GM18508 (cell line): ENCODE results near the gene CFAP210.
"Not testable (repeated sequence)": the region's sequence is repeated elsewhere in the genome, so short reads cannot be mapped to it uniquely, and the experiment has no call there.

Experiments
- ATAC-seq: cut with Tn5 transposase; IDR thresholded peaks from one replicate; pipeline ENCODE4 v1.9.1; 2021; ENCODE audit warnings: moderate number of reproducible peaks; ENCODE audit not compliant: insufficient read depth, unreplicated experiment

Gene CFAP210

DNA sequence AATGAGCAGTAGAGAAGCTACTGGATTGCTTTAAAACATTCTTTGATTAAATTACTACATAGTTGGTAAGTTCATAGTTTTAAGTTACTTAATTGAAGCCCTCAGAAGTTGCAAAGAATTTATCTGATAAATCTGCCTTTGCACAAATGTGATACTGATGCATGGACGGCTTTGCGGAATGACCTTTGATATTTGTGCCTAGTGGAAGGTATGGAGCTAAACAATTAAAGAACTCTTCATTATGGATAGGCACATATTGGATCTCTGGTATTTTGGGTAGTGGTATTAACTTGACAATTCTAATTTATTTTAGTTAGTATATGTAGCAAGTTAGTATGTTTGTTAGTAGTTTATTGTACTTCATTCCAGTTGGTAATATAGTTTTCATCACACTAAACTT, 54.1 kb downstream of the CFAP210 start:
- ATAC-seq, result no peak

DNA sequence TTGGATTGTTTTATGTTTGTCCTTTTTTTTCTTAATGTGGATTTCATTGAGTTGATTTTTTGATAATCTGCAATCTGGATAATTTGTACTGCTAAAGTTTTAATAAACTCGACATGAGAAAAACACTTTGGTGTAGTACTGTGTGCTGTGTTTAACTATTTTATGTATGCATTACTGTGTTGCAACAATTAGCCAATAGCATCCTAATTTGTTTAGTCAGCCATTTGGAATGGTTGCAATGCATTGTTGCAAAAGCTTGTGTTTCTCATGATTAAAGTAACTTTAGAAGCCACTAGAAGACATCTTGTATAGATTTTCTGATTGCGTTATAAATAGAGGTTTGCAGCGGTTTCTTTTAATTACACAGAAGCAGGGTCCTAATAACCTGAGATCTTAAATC, 56.6 kb downstream of the CFAP210 start:
- ATAC-seq, result no peak

DNA sequence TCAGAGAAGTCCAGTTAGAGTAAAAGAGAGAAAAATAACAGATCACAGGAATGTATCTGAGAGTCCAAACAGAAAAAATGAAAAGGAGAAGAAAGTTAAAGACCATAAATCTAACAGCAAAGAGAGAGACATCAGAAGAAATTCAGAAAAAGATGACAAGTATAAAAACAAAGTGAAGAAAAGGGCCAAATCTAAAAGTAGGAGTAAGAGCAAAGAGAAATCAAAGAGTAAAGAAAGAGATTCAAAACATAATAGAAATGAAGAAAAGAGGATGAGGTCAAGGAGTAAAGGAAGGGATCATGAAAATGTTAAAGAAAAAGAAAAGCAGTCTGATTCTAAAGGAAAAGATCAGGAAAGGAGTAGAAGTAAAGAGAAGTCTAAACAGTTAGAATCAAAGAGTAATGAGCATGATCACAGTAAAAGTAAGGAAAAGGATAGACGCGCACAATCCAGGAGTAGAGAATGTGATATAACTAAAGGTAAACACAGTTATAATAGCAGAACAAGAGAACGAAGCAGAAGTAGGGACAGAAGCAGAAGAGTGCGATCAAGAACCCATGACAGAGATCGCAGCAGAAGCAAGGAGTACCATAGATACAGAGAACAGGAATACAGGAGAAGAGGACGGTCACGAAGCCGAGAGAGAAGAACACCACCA, 57.6 kb downstream of the CFAP210 start:
- no peak for ATAC-seq

DNA sequence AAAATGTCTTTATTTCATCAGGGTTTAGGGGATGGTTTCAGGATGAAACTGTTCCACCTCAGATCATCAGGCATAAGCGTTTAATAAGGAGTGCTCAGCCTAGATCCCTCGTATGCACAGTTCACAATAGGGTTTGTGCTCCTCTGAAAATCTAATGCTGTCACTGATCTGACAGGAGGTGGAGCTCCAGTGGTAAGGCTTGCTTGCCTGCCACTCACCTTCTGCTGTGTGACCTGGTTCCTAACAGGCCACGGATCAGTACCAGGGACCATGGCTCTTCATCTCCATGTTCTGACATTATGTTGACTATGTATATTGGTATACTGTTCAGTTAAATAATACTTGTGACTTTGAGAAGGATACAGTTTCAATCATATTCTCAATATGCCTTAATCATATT, 68.4 kb downstream of the CFAP210 start:
- ATAC-seq, result no peak

DNA sequence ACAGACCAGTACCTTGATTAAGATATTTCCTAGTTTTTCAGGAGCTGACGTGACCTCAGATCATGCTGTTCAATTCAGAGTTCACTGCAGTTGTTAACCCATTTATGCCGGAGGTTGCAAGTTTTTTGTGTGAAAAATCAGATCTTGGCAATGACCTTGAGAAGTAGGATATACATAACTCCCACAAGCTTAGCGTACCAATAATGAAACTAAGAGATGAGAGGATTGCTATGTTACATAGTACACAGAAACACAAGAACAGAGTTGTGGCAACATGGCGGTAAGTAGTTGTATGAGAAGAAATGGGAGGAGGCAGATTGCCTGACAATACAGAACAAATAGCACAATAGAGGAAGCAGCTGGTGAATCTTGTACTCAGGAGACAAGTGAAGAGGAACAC, 71.0 kb downstream of the CFAP210 start:
- ATAC-seq, result no peak

DNA sequence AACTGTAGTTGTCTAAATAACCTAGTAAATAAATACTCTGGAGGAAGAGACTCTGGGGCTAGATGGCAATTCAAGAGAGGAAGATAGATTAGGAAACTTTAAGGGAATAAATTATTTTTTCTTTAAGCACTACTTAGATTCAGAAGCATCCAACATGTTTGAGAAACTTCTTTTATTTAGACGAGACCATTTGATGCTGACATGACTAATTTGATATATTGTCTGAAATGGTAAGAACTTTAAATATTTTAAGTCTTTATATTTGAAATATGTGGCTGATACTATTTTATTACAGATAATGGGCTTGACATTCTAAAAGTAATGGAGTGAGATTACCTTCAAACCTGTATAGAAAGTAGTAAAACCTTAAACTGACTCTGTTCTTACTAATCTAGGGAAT, 73.7 kb downstream of the CFAP210 start:
- ATAC-seq, result no peak

DNA sequence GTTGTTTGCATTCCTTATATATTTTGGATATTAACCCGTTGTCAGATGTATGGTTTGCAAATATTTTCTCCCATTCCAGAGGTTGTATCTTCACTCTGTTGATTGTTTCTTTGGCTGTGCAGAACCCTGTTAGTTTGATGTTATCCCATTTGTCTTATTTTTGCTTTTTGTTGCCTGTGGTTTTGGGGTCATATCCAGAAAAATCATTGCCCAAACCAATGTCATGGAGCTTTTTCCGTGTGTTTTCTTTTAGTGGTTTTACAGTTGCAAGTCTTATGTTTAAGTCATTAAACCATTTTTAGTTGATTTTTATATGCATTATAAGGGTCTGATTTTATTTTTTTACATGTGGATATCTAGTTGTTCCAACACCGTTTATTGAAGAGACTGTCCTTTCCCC, 74.3 kb downstream of the CFAP210 start:
- no peak for ATAC-seq

DNA sequence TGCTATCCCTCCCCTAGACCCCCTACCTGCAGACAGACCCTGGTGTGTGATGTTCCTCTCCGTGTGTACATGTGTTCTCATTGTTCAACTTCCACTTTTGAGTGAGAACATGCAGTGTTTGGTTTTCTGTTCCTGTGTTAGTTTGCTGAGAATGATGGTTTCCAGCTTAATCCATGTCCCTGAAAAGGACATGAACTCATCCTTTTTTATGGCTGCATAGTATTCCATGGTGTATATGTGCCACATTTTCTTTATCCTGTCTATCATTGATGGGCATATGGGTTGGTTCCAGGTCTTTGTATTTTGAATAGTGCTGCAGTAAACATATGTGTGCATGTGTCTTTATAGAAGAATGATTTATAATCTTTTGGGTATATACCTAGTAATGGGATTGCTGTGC, 78.2 kb downstream of the CFAP210 start:
- ATAC-seq, result not testable (repeated sequence)

DNA sequence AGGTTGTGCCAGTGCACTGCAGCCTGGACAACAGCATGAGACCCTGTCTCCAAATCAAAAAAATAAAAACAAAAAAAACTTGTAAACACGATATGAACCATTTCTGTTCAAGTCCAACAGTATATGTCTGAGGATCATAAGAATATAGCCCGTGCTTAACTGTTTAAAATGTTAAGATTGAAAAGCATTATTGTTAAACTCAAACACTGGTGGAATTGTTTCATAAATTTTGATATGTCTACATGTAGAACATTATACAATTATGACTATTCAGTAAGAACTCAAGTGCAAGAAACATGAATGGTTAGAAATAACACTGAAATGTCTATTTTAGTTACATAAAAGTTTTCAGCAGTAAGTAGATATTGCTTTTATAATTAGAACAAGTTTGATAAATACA, 80.3 kb downstream of the CFAP210 start:
- ATAC-seq, result no peak

DNA sequence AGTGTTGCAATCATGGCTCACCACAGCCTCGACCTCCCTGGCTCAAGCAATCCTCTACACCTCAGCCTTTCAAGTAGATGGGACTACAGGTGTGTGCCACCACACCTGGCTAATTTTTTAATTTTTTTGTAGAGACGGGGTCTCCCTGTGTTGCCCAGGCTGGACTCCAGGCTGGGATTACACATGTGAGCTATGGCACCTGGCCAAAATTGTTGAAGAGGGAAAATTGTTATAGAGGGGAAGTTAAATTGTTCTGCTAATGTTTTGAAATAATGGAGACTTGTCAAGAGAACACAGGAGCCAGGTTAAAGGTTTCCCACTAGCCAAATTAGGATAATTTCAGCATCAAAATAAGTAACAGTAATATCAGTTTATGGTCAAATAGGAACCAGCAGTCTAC, 84.9 kb downstream of the CFAP210 start:
- no peak for ATAC-seq

DNA sequence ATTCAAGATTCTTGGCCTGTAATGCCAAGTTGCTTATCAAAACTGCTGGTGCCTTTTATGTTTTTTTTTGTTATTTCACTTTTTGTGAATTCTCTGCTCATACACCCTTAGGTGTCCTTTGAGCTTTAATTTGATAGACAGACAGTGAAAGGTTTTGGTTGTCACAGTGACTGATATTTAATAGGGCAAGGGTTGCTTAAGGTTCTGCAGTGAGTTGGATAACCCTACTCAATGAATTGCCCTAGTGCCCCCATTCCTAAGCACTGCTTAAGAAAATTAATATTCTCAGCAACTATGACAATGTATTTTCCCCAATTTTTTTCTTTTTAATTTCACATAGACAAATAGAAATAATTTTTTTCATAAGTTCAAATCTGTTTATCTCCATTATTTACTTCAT, 94.6 kb downstream of the CFAP210 start:
- no peak for ATAC-seq

DNA sequence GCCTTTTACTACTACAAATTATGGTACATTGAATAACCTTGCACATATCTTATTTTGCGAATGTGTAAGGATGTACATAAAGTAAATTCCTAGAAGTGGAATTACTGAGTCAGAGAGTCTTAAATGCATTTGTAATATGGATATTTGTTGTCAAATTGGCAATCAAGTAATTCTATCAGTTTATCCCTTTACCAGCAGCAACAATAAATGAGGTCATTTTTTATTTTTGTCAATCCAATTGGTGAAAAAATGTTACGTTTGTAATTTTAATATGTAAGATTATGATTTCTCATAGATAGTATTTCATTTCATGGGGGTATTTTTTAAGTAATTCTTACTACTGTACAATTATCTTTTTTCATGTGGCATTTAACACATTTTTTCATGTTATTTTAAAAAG, 95.2 kb downstream of the CFAP210 start:
- no peak for ATAC-seq

DNA sequence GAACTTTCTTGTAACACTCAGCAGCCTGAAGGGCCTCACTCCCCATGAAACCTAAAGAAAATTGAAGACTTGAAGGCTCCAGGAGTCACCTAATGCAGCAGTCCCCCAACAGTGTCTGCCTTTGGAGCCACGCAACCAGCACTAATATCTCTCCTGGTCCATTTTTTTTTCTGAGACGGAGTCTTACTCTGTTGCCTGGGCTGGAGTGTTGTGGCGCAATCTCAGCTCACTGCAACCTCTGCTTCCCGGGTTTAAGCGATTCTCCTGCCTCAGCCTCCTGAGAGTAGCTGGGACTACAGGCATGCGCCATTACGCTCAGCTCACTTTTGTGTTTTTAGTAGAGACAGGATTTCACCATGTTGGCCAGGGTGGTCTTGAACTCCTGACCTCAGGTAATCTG, 97.7 kb downstream of the CFAP210 start:
- ATAC-seq, result not testable (repeated sequence)
